G401 (cell line): ENCODE results near the gene RALGPS1. TPM values are rescaled to one million over a fixed set of nuclear protein-coding genes. Genes with fewer than 3 reads are reported as not detected.

ENCODE experiments used
- DNase-seq: peaks from one replicate; pipeline ENCODE4 v3.0.0-alpha.2; 2015; ENCODE audit warnings: low spot score
- in situ Hi-C: cut with HindIII; loops from 2 replicates; pipeline ENCODE4 v1.10.0; 2016; ENCODE audit warnings: low sequenced_read_pairs, mixed read lengths
- total RNA-seq: library from RNA; depleted of rRNA; stranded (reverse); fragments of >200 nt; shearing (Covaris generic); gene quantifications from 2 replicates; pipeline ENCODE4 v1.2.3, GENCODE V29; 2014

RALGPS1 gene
- total RNA-seq, 1 experiment from 2014 or later = 3.7 TPM

DNA sequence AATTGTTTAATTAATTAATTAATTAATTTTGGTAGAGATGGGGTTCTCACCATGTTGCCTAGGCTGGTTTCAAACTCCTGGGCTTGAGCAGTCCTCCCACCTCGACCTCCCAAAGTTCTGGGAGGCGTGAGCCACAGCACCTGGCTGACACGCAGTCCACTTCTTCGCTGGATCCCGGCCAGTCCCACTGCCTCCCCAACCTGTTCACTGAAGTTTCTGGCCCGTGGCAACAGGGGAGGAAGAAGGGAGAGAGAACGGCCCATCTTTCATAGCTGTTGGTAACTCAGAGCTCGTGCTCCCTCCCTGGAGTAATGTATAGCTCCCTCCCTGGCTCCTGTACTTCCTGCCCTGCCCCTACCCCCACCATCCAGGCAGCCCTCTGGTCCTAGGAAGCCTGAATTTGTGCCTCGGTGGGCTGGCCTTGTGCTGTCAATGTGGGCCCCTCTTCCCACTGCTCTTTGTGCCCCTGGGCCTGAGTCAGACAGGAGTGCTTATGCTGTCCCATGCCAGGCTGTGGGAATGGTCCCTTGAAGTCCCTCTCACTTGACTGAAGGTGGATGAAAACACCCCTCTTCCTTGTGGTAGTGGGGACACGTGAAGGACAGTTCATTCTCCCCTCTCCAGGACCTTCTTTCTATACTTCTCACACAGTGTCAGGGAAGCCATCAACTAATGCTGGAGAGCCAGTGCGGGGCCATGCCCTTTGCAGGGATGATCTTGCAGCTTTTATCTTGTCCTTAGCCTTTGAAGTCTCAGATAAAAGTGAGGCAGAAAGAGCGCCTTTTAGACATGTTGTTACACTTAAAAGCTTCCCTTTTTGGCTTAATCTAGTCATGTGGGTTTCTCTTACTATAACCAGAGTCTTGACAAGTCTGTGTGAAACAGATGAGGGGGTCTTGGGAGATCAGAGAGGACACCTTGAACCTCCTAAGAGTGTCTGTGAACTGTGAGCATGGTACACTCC lies 169.8 kb downstream of the RALGPS1 start:
- in situ Hi-C loops = no loop called here
- DNase-seq = no peak

DNA sequence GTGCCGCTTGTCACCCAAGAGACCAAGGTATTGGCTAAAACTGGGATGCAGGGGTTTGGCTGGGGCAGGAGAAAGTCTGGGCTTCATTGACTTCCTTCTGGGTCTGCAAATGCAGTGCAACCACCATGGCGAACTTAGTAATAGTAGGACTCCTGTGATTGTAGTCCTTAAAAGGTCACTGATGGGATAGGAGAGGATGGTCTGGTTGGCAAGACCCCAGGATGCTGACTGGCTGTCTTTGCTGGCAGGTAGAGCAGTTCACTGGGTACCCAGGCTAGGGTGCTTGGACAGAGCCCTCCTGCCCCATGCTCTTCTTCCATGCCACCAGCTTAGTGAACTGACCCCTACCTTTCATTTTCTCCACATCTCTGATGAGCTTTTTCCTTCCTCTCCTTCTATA lies 170.6 kb downstream of the RALGPS1 start:
- DNase-seq = no peak
- in situ Hi-C loops = no loop called here

DNA sequence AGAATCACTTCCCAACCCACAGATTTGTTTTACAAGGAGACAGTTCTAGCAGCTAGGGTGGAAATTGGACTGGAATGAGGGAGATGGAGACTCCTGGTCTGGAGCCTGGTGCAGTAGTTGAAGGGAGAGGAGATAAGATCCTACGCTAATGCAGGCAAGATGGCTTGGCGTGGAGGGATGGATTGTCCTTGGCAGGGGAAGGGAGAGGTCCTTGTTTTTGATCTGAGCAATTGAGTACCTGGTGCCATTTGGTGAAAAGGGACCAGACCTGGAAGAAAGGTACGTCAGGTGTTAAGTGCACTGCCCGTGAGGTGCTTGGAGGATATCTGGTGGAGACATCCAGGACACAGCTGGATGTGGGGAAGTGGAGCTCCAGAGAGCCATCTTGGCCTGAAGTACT lies 172.2 kb downstream of the RALGPS1 start:
- in situ Hi-C loops = no loop called here
- DNase-seq = no peak

DNA sequence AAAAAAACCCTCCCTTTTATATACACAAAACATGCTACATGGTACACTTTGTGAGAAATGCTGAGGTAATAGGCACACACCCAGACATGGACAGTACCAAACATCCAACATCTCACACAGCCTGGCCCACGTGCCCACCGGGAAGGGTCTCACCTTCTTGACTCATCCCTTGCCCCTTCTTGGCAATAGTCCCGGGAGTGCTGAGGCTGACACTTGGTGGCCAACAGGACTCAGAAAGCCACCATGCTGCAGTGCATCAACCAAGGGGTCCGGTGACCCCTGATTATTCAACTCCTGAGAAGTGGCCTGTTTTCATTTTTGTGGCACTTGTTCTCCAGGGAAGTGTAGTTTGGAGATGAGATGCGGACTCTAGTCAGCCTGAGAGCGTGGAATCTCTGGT lies 172.8 kb downstream of the RALGPS1 start:
- no peak for DNase-seq
- in situ Hi-C loops = no loop called here

DNA sequence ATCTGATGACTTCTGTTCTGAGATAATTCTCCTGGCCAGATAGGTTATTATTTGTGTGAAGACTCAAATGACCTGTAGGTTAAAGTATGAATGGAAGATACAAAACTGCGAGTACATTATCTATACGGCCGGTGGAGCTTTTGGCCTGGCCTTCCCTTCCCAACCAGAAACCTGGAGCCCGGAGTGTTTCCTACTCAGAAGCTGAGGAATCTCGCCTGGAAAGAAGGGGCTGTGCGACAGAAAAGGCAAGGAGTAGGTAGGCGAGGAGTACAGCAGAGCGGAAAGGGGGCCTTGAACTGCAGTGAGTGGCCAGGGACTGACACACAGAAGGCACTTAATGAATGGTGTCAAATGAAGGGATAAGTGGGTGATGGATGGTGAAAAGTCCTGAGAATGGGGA lies 173.3 kb downstream of the RALGPS1 start:
- DNase-seq = no peak
- in situ Hi-C loops = no loop called here

DNA sequence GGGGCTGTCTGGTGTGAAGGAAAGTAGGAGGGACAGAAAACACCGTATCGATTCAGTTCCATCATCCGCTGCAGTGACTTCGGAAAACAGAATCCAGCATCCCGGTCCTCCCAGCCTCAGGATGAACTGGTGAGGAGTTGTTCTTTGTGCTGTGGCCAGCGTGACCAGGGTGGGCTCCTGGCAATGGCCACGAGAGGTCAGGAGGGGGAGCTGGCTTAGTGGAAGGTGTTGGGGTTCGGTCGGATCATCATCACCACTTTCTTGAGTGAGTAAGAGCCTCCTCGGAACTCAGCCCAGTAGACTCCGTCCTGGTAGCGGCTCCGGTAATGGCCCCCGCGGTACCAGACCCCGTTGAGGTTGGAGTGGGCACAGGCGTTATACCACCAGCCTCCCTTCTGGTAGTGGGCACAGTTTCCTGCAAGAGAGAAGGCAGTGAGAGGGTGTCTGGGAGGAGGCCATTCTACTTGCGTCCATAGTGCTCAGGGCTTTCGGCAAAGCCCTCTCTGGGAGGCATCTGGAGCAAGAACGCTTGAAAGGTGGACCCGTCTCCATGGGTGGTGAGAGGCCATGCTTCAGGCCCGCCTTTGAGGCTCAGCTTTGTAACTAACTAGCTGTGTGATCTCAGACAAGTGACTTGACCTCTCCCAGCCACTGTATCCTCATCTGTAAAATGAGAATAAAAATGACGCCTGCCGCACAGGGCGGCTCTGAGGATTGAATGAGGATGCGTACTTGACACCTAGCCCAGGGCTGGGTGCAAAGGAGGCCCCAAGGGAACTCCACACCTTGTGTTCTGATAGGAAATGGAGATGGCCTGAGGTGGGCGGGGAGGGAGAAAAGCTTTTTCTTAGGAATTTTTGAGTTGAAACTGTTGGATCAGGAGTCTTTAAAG lies 174.4 kb downstream of the RALGPS1 start:
- in situ Hi-C loops = no loop called here
- DNase-seq = no peak

DNA sequence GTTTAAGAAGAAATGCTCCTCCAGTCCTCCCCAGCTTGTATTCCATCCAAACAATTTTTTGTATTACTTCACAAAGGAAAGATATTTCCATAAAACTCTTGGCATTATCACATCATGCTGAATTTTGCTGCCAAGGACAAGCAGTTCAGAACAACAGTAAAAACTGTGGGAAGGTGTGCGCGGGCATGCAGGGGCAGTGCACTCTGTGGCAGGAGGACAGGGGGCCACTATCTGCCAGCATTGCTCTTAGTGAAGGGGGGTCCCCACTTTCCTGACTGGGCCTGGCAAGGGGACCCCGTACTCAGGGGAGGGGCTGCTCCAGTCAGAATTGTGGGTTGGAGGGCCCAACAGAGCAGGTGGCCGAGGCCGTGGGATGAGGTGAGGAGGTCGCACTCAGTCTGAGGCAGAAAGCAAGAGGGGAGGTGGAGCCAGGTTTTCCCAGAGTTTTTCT lies 175.1 kb downstream of the RALGPS1 start:
- in situ Hi-C loops = no loop called here

DNA sequence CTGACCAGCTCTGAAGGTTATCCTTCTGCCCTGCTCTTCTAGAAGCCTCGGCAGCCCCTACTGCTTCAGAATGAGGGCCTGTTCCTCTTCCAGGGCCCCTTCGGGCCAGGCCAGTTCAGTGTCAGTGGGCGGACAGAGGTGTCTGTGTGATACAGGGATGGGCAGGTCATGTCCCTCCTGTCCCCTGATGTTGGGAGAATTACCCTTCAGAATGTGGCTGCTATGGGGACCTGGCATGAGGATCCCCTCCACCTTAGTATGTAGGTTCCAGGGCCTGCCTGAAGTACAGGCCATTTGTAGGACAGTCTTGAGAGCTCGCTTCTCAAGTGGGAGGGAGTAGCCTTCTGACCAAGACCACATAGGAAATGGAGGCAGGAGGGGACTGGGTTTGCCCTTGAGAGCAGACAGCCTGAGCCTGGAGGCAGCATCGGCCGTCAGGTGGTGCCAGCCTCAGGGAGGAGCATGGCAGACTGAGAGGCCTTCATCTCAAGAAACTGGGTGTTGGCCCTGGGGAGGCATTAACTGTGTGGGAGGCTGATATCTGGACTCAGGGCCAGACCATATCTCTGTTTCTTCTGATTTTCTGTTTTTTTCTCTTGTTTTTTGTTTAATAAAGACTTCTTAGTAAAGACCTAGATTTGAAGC lies 175.9 kb downstream of the RALGPS1 start:
- DNase-seq = no peak
- in situ Hi-C loops = no loop called here

More for the DNA sequence above, 175.1 kb downstream of the RALGPS1 start:
- no peak for DNase-seq

DNA sequence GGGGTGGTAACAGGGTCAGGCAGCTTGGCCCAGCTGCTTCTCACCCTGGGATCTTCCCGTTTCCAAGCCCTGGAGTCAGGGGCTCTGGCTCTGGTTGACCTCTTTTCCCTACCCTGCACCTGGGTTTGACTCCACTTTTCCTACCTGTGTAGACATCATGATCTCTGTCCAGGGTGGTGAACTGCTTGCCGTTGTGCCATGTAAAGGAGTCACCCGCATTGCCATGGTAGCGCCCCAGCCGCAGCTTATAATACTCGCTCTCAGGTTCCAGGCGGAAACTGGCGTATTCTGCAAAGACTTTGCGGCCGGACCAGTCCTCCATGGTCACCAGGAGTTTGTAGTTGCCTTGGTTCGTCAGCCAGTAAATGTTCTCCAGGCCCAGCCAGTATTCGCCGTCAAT lies 176.9 kb downstream of the RALGPS1 start:
- no peak for DNase-seq
- in situ Hi-C loops = no loop called here

DNA sequence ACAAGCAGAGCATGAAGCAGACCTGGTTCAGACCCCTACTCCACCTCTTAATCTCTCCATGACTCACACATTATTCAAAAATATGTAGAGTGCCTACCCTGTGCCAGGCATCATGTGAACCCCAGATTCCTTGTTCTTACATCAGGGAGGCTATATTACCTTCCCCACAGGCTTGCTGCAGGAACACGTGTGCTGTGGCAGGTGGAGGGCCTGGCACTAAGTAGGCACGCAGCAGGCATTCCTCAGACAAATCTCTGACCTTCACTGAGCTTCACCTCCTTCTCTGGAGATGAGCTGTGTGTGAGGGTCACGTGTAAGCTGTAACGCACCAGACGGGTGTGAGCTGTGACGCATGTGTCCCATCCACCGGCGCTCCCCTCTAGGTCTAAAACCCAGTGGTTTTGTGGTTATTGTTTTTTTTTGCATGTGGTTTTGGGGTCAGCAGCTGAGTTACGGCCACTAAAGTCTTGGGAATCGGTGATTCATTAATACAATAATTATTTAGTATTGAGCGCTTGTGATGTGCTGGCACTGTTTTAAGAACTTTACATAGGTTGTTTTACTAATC lies 177.5 kb downstream of the RALGPS1 start:
- peak; percentile 66 for DNase-seq
- in situ Hi-C loops = no loop called here

DNA sequence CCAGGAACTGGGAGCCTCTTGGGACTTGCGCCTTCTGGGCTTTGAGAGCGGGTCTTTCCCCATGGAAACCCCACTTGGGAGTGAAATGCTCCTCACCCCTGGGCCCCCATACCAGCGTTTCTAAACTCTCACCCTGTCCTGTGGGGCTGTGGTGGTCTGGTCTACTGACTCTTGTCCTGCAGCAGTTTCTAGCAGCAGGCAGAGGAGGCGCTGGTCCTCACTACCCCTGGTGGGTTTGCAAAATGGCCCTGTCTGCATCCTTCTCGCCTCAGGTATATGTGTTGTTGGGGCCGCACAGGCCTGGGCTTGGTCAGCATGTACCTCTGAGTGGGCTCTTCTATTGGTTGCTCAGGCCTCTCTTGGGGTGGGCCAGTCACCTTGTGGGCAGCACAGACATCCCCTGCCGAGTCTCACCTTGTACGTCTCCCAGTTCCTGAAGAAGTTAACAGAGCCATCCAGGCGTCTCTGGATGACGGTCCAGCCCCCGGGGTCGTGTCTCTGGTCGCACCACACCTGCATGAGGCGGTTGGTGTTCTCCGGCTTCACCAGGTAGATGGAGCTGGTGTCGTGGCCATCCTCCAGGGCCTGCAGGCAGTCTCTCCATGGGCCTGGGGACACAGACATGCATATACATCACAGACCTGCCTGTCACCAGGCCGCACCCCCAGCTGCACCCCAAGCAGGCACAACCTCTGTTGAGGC lies 178.9 kb downstream of the RALGPS1 start:
- DNase-seq = no peak
- in situ Hi-C loops = no loop called here

DNA sequence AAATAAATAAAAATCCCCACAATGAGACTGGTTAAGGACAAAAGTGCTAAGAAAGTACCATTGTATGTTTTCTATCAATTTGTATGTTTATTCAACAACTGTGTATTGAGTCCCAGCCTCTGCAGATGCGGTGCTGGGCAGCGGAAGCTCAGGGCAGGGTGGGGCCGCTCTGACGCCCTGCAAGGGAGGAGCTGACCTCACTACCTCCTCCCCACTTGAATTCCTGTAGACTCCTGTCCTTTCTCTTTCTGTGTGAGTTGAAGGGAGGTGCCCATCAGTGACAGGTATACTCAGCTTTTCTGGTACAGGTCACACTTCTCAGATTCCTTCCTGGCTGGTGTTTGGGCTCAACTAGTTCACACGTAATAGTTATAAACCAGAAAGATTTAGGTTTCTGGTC lies 180.8 kb downstream of the RALGPS1 start:
- in situ Hi-C loops = no loop called here
- DNase-seq = no peak

DNA sequence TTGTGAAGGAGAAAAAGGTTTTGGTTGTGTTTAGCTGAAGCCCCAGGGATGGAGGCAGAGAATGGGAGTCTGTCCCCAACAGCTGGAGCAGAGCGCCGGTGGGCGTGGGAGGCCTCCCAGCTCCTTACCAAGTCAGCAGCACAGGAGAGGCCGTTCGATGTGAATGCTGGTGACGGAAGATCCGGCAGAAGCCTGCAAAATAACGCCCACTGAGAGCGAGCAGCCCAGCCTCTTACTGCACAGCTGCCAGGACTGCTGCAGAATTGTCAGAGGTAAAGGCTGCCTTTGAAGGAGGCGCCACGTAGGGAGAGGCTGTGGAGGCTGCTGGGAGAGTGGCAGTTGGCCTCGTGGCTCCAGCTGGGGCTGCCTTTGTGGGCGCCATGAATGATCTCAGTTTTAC lies 181.6 kb downstream of the RALGPS1 start:
- in situ Hi-C loops = no loop called here
- no peak for DNase-seq

DNA sequence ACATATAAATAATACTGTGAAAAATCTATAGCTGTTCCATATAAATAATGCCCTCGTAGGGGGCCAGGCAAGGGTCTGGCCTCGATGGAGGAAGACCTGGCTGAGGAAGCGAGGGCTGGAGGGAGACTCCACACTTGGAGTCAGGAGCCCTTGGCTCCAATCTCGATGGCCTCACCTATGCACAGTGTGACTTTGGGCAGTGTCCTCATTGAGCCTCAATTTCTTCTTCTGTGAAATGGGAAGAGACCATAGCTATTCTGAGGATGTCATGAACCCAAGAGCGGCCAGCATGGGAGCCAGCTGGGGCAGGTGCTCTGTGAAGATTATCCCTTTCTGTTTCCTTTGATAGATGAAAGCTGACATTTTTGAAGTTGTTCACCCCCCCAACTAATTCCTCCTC lies 183.1 kb downstream of the RALGPS1 start:
- in situ Hi-C loops = no loop called here
- DNase-seq = no peak

DNA sequence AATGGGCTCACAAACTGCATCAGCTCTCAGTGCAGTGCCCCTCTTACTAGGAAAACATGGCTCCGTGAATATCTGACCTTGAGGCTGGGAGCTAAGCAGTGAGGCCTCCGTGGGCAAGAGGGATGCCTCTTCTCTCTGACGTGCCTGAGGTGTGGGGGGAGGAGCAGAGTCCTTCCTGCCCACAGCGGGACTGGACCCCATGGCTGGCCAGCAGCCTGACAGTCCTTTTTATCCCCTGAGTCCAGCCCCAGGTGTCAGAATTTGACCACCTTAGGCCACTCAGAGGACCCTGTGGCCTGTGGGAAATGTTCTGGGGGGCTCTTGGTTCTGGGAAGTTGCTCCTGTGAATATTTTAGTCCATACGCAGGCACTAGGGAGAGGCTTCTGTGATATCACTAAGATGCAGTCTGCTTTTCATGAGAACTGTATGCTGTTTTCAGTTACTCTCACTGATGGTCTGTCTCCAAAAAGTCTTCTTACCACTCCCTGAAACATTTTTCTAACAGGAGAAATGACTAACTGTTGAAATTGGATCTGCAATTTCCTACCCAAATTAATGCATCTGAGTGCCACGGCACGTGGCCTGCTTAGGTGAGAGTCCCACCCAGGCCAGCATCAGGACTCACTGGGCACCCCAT lies 184.5 kb downstream of the RALGPS1 start:
- in situ Hi-C loops = no loop called here
- DNase-seq = no peak

DNA sequence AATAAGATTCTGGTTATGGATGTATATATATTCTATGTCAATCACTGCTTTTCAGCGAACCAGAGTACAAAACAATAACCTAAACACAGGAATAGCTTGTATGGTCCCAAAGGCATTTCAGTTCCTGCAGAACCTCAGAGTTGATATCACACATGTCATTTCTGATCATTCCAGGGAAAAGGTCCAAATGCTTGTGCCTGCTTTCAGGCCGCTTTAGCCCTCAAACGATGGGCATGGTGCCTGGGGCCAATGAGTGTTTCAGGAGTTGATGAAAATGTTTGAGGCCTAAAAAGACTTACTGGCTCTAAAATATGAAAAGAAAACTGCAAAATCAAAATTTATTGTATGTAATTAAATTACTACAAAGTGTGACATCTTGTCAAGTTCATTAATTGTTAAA lies 185.1 kb downstream of the RALGPS1 start:
- in situ Hi-C loops = no loop called here
- no peak for DNase-seq

DNA sequence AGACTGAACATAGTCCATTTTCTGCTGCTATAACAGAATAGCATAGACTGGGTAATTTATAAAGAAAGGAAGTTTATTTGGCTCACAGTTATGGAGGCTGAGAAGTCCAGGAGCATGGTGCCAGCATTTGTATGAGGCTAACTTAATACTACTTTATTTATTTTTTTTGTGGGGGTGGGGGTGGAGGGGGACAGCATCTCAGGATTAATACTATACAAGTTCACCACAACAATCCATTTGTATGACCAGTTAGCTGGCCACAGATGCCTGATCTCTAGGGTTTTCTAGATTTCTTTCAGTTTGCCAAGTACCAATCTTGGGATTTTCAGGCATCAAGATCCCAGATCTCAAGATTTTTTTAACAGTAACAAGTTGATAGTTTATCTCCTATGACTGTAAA lies 187.6 kb downstream of the RALGPS1 start:
- in situ Hi-C loops = no loop called here
- no peak for DNase-seq

DNA sequence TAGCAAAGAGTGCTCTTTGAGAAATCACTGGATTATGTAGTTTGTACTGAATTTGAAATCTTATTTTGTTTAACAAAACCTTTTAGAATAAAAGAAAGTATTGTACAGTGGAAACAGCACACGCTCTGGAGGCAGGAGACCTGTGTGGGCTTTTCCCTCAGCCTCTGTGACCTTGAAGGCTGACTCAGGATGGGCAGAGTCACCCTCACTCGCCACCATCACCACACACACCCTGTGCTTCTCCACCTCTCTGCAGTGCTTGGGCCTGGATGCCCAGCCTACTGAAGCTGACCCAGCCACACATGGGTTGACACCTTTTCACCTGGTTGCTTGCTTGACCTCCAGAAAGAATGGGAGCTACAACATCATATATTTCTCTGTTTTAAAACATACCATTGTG lies 188.2 kb downstream of the RALGPS1 start:
- in situ Hi-C loops = no loop called here
- DNase-seq = no peak
